ENCODE results near the gene AGBL4.

The AGBL4 gene

DNA sequence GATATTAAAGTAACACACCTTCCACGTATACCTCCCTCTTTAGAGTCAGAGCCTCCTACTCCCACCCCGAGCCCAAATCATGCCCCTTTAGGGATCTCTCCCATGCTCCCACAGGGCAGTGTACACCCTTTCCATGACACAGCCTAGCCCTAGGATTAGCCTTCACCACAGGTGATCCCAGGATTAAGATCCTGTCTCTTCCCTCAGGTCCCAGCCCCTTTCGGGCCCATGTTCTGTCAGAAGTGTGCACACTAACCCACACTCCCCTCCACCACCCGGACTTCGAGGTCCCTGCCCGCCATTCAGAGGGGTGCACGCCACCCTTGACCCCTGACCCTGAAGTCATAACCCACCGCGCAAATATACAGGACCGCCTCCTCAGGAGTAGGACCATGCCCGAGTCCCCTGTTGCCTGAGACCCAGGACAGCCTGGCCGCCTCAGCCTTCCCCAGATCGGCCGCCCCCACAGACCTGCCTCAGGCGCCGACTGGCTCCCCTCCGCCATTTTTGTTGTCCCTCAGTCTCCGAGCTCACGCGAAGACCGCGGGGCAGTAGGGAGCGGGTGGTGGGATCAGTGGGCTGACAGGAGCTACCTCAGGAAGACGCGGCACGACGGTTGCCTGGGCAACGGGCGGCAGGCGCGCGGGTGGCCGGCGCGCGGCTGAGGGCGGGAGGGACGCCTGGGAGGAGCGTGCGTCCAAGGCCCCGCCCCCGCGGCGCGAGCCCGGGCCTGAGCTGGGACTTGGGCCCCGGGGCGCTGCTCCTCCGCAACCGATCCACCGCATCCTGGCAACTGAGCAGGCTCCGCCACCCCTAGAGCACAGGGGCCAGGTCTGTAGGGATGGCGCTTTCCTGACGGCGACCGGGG, at the start of gene AGBL4:
Gene AGBL4 (minus strand): TSS at position 663 of the 868 bp plus-strand sequence.
- no peak for TF ChIP-seq GATA2 (IDR thresholded peaks at IDR 0.05; ENCODE audit: low read depth, low read length)
- TF ChIP-seq GATA3 (IDR thresholded peaks at IDR 0.05; ENCODE audit: low read depth, low read length) = no peak

DNA sequence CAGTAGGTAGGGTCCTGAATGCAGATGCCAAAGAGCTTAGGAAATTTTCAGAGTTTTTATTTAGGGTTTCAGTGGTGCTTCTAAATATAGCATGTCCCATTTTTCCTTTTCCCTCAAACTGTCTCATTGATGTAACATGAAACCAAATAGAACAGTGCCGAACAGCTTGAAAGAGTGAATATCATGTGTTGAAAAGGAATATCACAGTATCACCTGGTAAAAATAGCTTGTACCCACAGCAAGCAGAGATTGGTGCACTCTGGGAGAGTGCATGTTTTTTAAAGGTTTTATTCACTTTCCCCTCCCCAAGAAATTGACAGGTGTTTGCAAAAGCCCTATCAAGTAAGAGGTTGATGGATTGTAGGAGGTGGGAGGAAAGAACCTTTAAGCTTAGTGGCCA, 43.1 kb upstream of the AGBL4 start:
- TF ChIP-seq GATA3 (IDR thresholded peaks at IDR 0.05; ENCODE audit: low read depth, low read length) (no peak), GATA2 (IDR thresholded peaks at IDR 0.05; ENCODE audit: low read depth, low read length) (no peak)

DNA sequence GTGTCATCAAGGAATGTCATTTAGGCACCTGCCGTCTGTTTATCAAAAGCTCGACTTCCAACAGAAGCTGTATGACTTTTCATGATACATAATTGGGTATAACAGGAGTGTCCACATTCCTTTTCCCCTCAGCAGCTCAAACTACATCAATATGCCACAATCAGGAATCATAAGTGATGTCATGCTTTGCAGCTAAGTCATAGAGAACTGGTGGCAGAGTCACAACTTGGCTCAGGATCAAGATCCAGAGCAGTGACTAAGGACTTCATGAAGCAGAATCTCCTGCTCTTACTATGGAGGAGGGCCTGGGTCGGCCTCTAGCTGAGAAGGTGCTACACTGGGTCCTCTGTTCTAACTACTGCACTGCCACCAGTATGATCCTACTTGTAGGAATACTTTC, 36.5 kb upstream of the AGBL4 start:
- TF ChIP-seq GATA2 (IDR thresholded peaks at IDR 0.05; ENCODE audit: low read depth, low read length) = no peak
- no peak for TF ChIP-seq GATA3 (IDR thresholded peaks at IDR 0.05; ENCODE audit: low read depth, low read length)

DNA sequence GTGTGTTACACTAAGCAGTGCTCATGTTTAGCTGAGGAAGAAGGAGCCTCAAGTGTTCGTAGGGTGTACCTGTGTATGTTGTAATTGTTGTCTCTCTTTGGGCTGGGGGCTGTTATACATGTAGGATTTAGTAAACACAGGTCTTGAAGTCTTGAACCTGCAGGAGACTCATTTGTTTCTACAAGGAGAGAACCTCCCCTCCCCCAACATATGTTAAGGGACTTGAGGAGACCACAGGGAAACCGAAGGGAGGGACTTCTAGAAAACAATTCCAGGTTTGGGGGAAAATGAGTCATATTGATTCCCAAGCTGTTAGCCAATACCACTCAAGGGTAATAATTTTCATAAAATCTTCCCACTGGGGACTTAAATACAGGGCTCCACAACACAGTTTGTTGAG, 25.0 kb upstream of the AGBL4 start:
- TF ChIP-seq GATA3 (IDR thresholded peaks at IDR 0.05; ENCODE audit: low read depth, low read length) (no peak), GATA2 (IDR thresholded peaks at IDR 0.05; ENCODE audit: low read depth, low read length) (no peak)

DNA sequence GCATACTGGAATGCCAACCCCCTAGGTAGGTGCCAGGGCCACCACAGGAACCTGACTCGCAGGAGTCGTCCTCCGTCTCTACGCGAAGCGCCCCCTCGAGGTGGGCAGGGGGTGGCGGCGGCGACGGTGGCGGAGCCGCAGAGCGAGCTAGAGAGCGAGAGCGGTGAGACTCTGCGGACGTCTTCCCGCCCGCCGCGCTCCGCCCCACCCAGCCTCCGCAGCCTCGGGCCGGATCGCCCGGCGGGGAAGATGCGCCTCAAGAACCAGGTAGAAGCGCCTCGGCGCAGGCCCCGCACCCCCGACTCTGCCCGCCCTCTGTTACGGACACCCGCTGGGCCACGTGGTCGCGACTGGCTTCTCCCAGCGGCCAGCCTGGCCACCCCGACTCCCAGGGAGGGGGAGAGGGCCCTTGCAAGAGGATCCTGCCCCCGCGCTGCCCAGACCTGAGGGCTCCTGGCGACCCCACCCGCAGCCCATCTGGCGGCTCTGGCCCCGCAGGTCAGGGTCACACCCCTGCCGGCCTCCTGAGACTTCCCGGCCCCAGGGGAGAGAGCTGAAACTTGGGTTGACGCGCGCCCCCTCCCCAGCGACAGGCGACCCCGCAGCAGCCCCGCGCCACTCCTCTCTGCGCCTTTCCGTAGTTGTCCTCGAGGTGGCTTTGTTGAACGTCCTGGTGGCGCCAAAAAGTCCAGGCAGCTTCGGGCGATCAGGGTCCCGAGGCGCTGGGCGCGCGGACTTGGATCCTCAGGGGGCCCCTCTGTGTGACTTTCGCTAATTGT, 24.4 kb upstream of the AGBL4 start:
- TF ChIP-seq GATA2 (IDR thresholded peaks at IDR 0.05; ENCODE audit: low read depth, low read length) (no peak), GATA3 (IDR thresholded peaks at IDR 0.05; ENCODE audit: low read depth, low read length) (no peak)

DNA sequence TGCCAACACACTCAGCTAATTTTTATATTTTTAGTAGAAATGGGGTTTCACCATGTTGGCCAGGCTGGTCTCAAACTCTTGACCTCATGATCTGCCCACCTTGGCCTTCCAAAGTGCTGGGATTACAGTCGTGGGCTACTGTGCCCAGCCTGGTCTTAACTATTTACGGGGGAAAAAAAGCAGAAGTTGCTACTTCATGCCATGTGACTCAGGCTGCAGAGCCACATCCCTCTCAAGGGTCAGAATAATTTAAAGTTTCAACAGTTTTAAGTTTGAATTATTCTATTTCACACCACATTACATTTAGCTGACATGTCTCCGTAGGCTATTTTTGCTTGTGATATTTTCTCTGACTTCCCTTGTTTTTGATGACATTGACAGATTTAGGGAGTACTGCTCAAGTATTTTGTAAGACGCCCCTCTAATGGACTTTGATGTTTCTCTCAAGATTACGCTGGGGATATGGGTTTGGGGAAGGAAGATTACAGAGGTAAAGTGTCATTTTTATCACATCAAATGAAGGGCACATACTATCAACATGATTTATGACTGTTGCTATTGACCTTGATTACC, 14.6 kb upstream of the AGBL4 start:
- TF ChIP-seq GATA3 (IDR thresholded peaks at IDR 0.05; ENCODE audit: low read depth, low read length) (no peak), GATA2 (IDR thresholded peaks at IDR 0.05; ENCODE audit: low read depth, low read length) (no peak)

DNA sequence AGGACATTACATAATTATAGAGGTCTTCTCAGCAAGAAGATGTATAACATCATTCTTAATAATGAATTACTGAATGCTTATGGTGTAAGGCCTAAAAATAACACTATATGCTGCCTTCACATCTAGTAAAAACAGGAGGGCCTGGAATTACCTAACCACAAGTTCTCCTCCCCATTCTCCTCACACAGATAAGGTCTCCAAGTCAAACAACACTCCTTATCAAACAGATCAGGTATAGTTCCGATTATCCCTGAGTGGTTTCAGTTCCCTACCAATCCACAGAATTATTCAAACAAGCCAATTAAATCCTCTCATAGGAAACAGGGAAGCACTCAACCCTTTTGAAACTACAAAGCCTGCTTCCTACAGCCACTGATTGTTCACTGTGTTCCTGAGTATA, 4.0 kb upstream of the AGBL4 start:
- TF ChIP-seq GATA3 (IDR thresholded peaks at IDR 0.05; ENCODE audit: low read depth, low read length) (no peak), GATA2 (IDR thresholded peaks at IDR 0.05; ENCODE audit: low read depth, low read length) (no peak)

DNA sequence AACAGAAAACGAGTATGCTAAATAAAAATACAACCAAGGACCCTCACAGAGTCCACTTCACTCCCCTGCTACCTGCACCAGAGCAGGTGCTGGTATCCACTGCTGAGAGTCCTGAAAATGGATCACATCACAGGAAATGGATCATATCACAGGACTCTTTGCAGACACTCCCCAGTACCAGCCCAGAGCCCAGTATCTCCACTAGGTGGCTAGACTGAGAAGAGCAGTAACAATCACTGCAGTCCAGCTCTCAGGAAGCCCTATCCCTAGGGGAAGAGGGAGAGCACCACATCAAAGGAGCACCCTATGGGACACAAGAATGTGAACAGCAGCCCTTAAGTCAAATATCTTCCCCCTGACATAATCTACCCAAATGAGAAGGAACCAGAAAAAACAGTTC, 28.0 kb downstream of the AGBL4 start:
- no peak for TF ChIP-seq GATA2 (IDR thresholded peaks at IDR 0.05; ENCODE audit: low read depth, low read length)
- no peak for TF ChIP-seq GATA3 (IDR thresholded peaks at IDR 0.05; ENCODE audit: low read depth, low read length)

DNA sequence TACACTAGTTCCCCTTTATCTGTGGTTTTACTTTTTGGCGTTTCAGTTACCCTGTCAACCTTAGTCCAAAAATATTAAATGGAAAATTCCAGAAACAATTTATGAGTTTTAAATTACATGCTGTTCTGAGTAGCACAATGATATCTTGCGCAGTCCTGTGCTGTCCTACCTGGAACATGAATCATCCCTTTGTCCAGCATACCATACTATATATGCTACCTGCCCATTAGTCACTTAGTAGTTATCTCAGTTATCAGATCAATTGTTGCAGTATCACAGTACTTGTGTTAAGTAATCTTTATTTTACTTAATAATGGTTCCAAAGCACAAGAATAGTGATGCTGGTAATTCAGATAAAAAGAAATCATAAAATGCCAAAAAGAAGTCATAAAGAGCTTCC, 52.7 kb downstream of the AGBL4 start:
- no peak for TF ChIP-seq GATA3 (IDR thresholded peaks at IDR 0.05; ENCODE audit: low read depth, low read length)

DNA sequence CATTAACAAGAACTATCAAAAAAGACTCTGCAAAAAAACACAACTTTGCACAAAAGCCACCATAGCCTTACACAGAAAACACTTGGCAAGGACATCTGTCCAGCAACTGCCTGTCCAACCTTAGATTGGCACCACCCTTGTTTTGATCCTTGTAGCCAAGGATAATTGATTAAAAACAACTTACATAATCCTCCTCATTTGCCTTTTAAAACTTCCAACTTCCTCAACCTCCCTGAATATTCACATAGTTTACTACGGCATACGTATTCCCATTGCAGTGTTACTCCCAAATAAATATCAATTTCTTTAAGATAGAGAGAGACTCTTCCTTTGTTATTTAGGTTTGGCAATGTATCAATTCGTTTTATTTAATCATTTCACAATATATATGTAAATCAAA, 72.4 kb downstream of the AGBL4 start:
- no peak for TF ChIP-seq GATA2 (IDR thresholded peaks at IDR 0.05; ENCODE audit: low read depth, low read length)
- TF ChIP-seq GATA3 (IDR thresholded peaks at IDR 0.05; ENCODE audit: low read depth, low read length) = no peak

DNA sequence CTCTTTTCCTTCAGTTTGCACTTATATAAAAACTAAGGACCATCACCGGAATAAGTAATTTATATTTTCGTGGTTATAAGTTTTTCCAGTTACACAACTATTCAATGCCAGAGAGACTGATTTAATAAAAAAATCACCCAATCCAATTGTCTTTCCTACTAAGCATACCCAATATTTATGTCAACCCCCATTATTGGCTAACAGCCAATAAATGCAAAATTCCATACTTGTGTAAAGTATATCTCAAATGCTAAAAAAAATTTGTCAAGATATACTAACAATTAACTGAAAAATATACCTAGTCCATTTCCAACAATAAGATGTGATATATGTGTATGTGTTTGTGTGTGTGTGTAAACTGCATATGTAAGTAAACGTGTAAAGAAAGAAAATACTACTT, 117.4 kb downstream of the AGBL4 start:
- TF ChIP-seq GATA2 (IDR thresholded peaks at IDR 0.05; ENCODE audit: low read depth, low read length) (no peak), GATA3 (IDR thresholded peaks at IDR 0.05; ENCODE audit: low read depth, low read length) (no peak)

DNA sequence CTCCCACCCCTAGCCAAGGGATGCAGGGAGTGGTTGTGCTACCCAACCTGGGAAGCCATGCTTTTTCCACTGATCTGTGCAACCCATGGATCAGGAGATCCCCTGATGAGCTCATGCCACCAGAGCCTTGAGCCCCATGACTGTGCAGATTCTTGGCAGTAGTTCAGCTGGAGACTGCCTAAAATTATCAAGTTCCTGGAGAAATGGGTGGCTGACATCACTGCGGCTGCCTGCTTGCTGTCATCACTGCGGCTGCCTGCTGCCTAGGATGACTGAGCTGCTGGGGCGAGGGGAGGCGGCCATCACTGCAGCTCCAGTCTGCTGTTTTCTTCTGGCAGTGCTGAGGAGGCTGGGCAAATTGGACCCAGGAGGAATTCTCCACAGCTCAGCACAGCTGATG, 159.2 kb downstream of the AGBL4 start:
- TF ChIP-seq GATA3 (IDR thresholded peaks at IDR 0.05; ENCODE audit: low read depth, low read length) = no peak
- no peak for TF ChIP-seq GATA2 (IDR thresholded peaks at IDR 0.05; ENCODE audit: low read depth, low read length)

DNA sequence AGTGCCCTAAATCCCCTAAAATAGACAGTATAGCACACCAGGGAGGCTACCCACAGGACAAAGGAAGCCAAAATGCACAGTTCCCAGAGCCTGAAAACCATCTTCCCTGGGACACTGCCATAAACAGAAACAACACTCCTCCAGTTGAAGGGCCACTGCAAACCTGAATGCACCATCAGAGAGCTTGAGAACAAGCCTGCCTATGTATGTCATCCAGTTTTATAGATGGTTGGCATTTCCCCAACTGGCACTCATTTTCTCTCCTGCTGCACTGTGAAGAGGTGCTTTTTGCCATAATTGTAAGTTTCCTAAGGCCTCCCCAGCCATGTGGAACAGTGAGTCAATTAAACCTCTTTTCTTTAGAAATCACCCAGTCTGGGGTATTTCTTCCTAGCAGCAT, 169.0 kb downstream of the AGBL4 start:
- TF ChIP-seq GATA2 (IDR thresholded peaks at IDR 0.05; ENCODE audit: low read depth, low read length) (no peak), GATA3 (IDR thresholded peaks at IDR 0.05; ENCODE audit: low read depth, low read length) (no peak)

DNA sequence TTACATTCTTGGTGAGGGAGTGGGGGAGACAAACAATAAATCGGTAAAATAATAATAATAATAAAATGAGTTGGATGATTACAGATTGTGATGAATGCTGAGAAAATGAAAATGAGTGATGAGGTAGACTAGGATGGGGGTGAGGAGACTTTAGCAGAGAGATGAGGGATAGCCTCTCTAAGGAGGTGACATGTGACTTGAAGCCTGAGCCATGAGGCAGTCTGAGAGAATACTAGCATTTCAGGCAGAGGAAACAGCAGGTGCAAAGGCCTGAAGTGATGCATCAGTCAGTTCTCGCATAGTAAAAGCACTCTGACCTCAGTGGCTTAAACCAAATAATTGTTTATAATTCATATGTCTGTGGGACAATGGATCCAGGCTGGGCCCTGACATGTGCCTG, 181.2 kb downstream of the AGBL4 start:
- no peak for TF ChIP-seq GATA3 (IDR thresholded peaks at IDR 0.05; ENCODE audit: low read depth, low read length)
- TF ChIP-seq GATA2 (IDR thresholded peaks at IDR 0.05; ENCODE audit: low read depth, low read length) = no peak

DNA sequence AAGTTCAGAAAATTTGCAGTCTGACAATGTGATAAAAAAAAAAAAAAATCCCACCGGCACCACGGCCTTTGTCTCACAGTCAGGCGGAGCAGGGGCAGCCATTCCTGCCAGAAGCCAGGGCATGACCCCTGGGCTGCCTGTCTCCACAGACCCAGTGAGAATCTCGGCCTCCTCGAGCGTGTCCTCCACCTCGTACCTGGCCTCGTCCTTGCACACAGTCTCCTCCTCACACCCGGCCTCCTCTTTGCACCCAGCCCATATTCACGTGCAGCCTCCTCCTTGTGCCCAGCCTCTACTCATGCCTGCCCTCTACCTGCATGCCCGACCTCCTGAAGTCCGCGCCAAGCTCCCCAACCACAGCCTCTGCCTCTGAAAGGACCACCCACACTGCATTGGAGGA, 182.0 kb downstream of the AGBL4 start:
- TF ChIP-seq GATA2 (IDR thresholded peaks at IDR 0.05; ENCODE audit: low read depth, low read length) (no peak), GATA3 (IDR thresholded peaks at IDR 0.05; ENCODE audit: low read depth, low read length) (no peak)

Data from SH-SY5Y (cell line).